ENCODE data around the gene USP13.

Gene USP13

GRCh38 chr3:179739816-179740594 is 87.2 kb downstream of the USP13 start:
- Histone ChIP-seq H3K4me3 (no peak overlapping the region), H3K27ac (no peak overlapping the region)
- no peak for TF ChIP-seq CTCF (IDR thresholded peaks at IDR 0.05)
- no peak for DNase-seq (ENCODE audit: low spot score)

GRCh38 chr3:179743913-179744312 is 91.1 kb downstream of the USP13 start:
- Histone ChIP-seq H3K4me3 (no peak overlapping the region), H3K27ac (no peak overlapping the region)
- no peak for TF ChIP-seq CTCF (IDR thresholded peaks at IDR 0.05)
- no peak for DNase-seq (ENCODE audit: low spot score)

GRCh38 chr3:179744667-179745066 is 91.8 kb downstream of the USP13 start:
- no peak for DNase-seq (ENCODE audit: low spot score)
- TF ChIP-seq CTCF (IDR thresholded peaks at IDR 0.05), result no peak
- H3K4me3 ChIP-seq, result no peak overlapping the region
- H3K27ac ChIP-seq, result no peak overlapping the region

GRCh38 chr3:179745079-179745478 is 92.2 kb downstream of the USP13 start:
- no peak for TF ChIP-seq CTCF (IDR thresholded peaks at IDR 0.05)
- DNase-seq (ENCODE audit: low spot score), result no peak
- Histone ChIP-seq H3K27ac (no peak overlapping the region), H3K4me3 (no peak overlapping the region)

- Histone ChIP-seq H3K27ac (no peak overlapping the region), H3K4me3 (no peak overlapping the region)
- no peak for TF ChIP-seq CTCF (IDR thresholded peaks at IDR 0.05)
- no peak for DNase-seq (ENCODE audit: low spot score)
These were observed 92.9 kb downstream of the USP13 start for GRCh38 chr3:179745716-179746115.

- no peak overlapping the region for H3K27ac ChIP-seq
- DNase-seq (ENCODE audit: low spot score), result no peak
- no peak overlapping the region for H3K4me3 ChIP-seq
- TF ChIP-seq CTCF (IDR thresholded peaks at IDR 0.05), result no peak
These were observed 98.0 kb downstream of the USP13 start for GRCh38 chr3:179750720-179751328.

- TF ChIP-seq CTCF (IDR thresholded peaks at IDR 0.05), result no peak
- DNase-seq (ENCODE audit: low spot score), result no peak
- Histone ChIP-seq H3K4me3 (no peak overlapping the region), H3K27ac (no peak overlapping the region)
These were observed 108.1 kb downstream of the USP13 start for GRCh38 chr3:179760944-179761343.
